Germinal center (tissue), 1 donor: ENCODE measurements around the gene APC2.
"Not testable (repeated sequence)": the region's sequence is repeated elsewhere in the genome, so short reads cannot be mapped to it uniquely, and the experiment has no call there.

Experiments
- DNase-seq: peaks from one replicate; pipeline ENCODE4 v3.0.0; 2012; ENCODE audit warnings: mixed read lengths, low spot score

The APC2 gene

GRCh38 chr19:1416014-1416841 lies 33.7 kb upstream of the APC2 start:
- DNase-seq: no peak

- no peak for DNase-seq
Measured at GRCh38 chr19:1417145-1417544, 32.8 kb upstream of the APC2 start.

- no peak for DNase-seq
Measured at GRCh38 chr19:1417681-1418495, 32.0 kb upstream of the APC2 start.

- DNase-seq: no peak
Measured at GRCh38 chr19:1418496-1418775, 31.5 kb upstream of the APC2 start.

GRCh38 chr19:1418951-1419738 lies 30.8 kb upstream of the APC2 start:
- no peak for DNase-seq

- DNase-seq: not testable (repeated sequence)
Measured at GRCh38 chr19:1420085-1420484, 29.8 kb upstream of the APC2 start.

- DNase-seq: no peak
Measured at GRCh38 chr19:1420590-1420989, 29.3 kb upstream of the APC2 start.

GRCh38 chr19:1421218-1421957 lies 28.5 kb upstream of the APC2 start:
- DNase-seq: no peak

- DNase-seq: no peak
Measured at GRCh38 chr19:1421958-1422305, 28.0 kb upstream of the APC2 start.

GRCh38 chr19:1422360-1422759 lies 27.6 kb upstream of the APC2 start:
- no peak for DNase-seq

- DNase-seq: no peak
Measured at GRCh38 chr19:1422943-1423342, 27.0 kb upstream of the APC2 start.

GRCh38 chr19:1423436-1424191 lies 26.3 kb upstream of the APC2 start:
- DNase-seq: no peak

- DNase-seq: no peak
Measured at GRCh38 chr19:1424192-1424955, 25.5 kb upstream of the APC2 start.

GRCh38 chr19:1425102-1425837 lies 24.7 kb upstream of the APC2 start:
- no peak for DNase-seq

- DNase-seq: no peak
Measured at GRCh38 chr19:1425902-1426301, 24.0 kb upstream of the APC2 start.

- DNase-seq: no peak
Measured at GRCh38 chr19:1426736-1427135, 23.2 kb upstream of the APC2 start.

- DNase-seq: no peak
Measured at GRCh38 chr19:1427221-1427920, 22.6 kb upstream of the APC2 start.

- no peak for DNase-seq
Measured at GRCh38 chr19:1428738-1429391, 21.1 kb upstream of the APC2 start.

- DNase-seq: no peak
Measured at GRCh38 chr19:1429750-1430149, 20.2 kb upstream of the APC2 start.
